ENCODE results near the gene ONECUT2.

DNA sequence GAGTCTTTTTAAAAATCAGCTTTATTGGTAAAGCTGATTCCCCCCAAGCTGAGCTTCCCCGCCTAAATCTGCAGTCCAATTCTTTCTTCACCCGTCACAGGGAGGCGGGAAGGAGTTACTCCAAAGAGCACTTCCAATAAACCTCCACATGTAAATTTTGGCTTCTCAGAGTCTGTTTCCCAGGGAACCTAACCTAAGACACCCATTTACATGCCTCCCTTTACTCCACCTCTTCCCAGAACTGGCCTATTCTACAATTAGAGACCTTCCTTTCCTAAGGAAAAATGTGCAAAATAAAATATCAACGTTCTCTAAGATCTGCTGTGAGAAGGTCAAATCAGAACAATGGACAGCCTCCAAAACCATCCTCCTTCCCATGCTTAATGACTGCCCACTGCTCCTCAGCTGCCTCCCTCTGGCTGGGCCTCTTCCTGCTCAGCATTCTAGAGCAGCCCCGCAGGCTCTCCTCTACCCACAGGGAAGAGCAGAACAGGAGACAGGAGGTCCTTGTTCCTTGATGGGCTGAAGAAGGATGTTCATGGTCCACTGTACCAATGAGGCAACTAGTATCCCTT is 63.6 kb downstream of the ONECUT2 start:
- no peak for TF ChIP-seq SRF (IDR thresholded peaks at IDR 0.05; ENCODE audit: low read depth)
- TF ChIP-seq, protein P1, sequence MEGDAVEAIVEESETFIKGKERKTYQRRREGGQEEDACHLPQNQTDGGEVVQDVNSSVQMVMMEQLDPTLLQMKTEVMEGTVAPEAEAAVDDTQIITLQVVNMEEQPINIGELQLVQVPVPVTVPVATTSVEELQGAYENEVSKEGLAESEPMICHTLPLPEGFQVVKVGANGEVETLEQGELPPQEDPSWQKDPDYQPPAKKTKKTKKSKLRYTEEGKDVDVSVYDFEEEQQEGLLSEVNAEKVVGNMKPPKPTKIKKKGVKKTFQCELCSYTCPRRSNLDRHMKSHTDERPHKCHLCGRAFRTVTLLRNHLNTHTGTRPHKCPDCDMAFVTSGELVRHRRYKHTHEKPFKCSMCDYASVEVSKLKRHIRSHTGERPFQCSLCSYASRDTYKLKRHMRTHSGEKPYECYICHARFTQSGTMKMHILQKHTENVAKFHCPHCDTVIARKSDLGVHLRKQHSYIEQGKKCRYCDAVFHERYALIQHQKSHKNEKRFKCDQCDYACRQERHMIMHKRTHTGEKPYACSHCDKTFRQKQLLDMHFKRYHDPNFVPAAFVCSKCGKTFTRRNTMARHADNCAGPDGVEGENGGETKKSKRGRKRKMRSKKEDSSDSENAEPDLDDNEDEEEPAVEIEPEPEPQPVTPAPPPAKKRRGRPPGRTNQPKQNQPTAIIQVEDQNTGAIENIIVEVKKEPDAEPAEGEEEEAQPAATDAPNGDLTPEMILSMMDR (IDR thresholded peaks at IDR 0.05 in 2 of 3, conservative IDR thresholded peaks at IDR 0.05 in 1 of 3; ENCODE audit: borderline replicate concordance in 1 of 3, insufficient read depth in 1 of 3, low read depth in 2 of 3, low read length in 2 of 3): no peak
- no peak for TF ChIP-seq POLR2AphosphoS5 (IDR thresholded peaks at IDR 0.05; ENCODE audit: low read depth, low read length)
- TF ChIP-seq, protein P2, sequence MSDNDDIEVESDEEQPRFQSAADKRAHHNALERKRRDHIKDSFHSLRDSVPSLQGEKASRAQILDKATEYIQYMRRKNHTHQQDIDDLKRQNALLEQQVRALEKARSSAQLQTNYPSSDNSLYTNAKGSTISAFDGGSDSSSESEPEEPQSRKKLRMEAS (IDR thresholded peaks at IDR 0.05): no peak
- TF ChIP-seq YY1 (IDR thresholded peaks at IDR 0.05; ENCODE audit: extremely low read depth, insufficient replicate concordance, low read depth, low read length): no peak

Measured in HCT116 (cell line).